HG02798 (cell line): ENCODE data around the gene RNF222.

Source experiments
- ATAC-seq: cut with Tn5 transposase; IDR thresholded peaks from one replicate; pipeline ENCODE4 v1.9.1; 2021; ENCODE audit warnings: mild to moderate bottlenecking; ENCODE audit not compliant: unreplicated experiment, poor library complexity

Gene RNF222, protein sequence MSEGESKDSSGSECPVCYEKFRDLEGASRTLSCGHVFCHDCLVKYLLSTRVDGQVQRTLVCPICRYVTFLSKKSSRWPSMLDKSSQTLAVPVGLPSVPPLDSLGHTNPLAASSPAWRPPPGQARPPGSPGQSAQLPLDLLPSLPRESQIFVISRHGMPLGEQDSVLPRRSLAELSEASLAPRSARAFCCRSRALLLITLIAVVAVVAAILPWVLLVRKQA

DNA sequence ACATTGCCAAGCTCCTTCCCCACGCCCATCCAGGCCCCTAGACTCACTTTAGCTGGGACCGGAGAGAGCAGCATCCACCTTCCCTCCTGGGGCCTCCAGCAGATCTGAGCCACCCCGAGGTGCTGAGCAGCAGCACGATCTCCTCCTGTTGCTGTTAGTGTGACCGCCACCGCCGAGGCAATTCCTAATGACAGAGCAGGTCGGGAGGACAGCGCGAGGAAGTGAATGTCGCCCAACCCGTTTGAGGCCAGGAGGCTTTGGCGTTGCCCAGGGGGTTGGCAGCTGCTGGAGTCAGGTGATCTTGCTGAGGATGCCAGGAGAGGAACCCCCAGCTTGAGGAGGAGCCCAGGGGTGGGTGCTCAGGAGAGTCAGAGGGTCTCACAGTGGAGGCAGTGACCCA is at the start of gene RNF222:
RNF222 (minus strand) TSS at position 192 of the 400 bp plus-strand sequence. CDS start 4,366 bp downstream, outside the sequence.
- no peak for ATAC-seq

DNA sequence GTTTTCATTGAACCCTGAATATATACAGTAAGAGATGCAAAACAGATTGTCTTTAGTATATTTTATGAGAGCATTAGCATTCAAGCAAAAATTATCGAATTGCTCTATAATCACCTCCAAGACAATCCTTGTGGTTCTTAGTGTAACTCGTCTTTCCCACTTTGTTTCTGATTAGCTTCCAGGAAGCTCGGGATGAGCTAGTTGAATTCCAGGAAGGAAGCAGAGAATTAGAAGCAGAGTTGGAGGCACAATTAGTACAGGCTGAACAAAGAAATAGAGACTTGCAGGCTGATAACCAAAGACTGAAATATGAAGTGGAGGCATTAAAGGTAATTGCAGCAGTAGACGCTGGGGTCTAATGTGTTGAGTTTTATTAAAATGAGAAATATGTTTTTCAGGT is 47.9 kb upstream of the RNF222 start:
- no peak for ATAC-seq

DNA sequence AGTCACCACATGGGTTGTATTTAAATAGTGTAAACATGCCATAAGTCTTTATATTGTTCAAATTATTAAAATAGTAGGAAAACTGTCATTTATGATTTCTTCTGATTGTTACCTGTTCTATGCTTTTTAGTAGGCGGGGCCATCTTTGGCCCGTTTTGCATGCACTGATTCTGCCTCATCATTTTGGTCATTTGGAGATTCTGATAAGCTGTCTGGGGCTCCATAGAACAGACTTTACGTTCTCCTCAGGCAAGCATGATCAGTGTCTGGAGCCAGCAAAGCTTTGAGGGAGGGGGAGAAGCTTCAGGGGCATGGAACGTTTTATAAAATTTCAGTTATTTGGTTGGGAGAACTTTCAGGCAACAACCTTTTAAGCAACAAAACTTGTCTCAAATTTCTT is 46.9 kb upstream of the RNF222 start:
- no peak for ATAC-seq

DNA sequence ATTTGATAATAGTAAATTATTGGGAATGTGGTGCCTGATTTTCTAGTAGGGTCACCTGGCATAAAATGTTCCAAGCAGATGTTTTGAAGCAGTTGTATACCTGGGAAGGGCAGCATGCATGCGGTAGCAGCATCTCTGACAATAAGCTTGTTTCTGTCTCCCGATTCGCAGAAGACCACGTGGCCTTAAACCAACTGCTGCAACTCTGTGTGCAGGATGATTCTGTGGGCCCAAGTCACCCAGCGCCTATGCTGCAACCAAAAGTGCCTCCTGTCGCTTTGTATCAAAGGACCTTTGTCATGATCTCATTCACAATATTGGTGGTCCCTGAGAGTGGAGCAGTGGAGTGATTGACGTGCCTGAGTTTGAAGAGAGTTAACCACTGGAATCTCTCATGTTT is 46.1 kb upstream of the RNF222 start:
- no peak for ATAC-seq

DNA sequence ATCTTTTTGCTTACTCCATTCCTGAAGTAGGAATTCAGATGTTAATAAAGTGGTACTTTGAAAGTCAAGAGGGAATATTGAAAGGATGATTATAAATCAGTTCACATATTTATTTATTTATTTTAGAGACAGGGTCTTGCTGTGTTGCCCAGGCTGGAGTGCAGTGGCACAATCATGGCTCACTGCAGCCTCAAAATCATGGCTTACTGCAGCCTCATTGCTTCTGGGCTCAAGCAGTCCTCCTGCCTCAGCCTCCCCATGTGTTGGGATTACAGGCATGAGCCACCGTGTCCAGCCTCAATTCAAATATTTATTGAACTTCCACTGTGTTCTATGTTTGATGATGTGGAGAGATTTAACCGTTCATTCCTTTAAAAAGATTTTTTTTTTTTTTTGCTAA is 44.7 kb upstream of the RNF222 start:
- no peak for ATAC-seq

DNA sequence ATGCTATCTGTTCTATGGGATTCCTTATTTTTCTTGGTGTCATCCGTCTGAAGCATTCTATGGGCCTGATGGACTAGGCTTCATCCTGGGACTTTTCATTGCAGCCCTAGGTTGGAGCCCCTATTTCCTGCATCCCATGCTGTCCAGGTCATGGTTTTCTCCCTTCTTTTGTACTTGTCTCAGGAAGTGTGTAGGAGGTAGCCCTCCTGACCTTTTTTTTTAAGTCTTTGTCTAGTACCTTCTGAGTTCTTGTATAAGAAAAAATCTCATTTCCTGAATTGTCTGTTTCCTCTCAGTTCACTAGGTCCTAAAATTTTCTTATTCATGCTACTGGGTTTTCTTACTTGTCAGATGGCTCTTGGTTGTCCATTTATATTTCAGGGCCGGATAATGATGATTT is 44.1 kb upstream of the RNF222 start:
- ATAC-seq: no peak

DNA sequence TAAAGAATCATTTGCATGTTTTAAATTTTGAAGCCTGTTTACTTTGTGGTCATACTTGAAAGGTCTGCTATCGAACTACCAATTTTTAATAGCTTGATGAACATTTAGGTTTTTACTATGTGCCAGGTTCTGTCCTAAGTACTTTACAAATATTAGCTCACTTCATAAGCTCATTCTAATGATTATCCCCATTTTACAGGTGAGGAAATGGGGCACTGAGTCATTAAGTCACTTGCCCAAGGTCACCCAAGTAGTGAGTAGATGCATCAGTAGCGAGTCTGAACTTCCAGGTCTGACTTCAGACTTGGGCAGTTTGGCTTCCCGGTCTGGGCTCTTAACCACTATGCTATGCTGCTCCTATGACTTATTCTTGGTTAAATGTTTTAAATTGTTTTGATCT is 42.1 kb upstream of the RNF222 start:
- ATAC-seq: no peak

DNA sequence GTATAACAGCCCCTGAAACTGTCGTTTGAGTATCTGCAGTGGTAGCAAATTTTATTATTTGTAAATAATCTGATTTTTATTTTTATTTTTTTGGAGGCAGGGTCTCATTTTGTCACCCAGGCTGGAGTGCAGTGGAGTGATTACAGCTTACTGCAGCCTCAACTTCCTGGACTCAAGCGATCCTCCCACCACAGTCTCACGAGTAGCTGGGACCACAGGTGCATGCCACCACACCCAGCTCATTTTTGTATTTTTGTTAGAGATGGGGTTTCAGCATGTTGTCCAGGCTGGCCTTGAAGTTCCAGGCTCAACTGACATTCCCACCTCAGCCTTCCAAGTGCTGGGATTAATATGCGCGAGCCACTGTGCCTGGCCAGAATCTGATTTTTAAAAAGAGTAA is 40.8 kb upstream of the RNF222 start:
- ATAC-seq: no peak

DNA sequence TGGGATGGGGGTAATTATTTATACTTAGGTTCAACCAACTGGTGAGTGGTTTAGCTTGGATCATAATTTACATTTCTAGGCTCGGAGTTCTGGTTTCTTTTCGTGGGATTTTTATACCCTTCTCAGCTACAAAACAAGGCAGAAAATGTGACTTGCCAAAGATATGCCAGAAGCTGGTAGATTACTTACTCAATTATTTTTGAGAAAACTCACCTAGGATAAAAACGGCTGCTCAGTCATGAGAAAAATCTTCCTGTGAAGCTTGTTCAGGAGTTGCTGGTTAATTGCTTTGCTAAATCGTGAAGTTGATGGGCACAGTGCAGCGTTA is 39.2 kb upstream of the RNF222 start:
- ATAC-seq: no peak

DNA sequence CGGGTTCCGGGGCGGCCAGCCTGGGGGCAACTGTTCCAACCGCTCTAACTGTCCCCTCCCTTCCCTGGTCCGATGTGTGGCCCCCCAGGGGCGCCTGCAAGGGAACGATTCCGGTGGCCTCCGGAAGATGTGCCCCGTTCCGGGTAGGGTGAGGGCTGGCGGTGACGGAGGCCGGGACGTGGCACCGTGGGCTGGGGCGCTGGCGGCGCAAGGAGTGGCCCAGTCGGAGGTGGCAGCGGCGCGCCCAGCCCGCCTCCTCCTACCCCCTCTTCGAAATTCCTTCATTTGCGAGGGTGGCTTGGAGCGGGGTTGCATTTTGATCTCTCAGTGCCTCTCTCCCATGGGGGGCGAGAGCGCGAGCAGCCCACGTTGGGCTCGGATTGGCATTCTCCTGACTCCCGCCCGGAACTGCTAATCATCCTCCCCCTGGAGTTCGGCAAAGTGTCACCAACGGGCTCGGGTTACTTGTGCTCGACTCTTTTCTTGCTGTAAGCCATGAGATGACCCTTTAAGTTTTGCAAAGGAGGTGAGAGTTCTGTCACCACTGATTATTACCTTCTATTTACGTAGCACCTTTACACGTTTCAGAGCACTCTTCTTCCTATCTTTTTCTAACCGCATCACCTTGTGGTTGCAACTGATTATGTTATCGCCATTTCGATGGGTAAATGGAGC is 38.7 kb upstream of the RNF222 start:
- peak; percentile 45 for ATAC-seq

DNA sequence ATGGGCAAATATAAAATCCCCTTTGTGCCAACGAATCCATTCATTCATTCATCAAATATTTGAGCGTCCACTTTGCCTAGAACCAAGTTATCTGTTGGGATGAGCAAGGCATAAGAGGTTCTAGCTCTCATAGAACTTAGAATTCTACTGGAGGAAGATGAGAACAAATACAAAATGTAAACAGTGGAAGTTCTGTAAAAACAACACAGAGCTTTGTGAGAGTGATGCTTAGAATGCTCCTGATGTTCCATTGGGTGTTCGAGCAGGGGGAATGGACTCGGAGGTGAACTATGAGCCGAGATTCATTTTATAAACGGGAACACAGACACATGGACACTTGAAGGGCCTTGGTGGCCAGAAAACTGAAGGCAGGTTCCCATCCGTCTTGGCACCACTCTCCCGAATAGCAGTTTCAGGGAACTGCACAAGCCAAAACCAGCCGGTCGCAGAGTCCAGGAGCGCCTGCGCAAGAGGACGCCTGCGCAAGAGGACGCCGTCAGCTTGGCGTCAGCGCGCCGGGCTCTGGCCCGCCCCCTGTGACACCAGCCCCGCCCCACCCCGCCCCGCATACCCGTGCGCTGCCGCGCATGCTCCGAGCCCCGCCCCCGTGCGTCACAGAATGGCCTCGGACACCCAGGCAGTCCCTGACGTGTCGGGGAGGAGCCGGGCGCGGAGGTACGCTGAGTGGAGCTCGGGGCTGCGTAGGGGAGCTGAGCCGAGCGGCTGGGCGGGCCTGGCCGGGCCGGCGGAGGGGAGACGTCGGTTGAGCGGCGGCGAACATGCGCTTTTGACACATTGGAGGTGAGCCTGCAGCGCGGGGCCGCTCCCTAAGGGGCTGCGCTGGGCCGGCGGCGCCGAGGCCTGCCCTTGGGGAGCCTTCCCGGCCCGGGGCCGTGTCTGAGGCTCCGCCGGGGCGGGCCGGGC is 37.9 kb upstream of the RNF222 start, which contains the start of gene NDEL1:
NDEL1 (plus strand) TSS at position 640 of the 924 bp plus-strand sequence. CDS start 8,388 bp downstream, outside the sequence.
- peak; percentile 96 for ATAC-seq

DNA sequence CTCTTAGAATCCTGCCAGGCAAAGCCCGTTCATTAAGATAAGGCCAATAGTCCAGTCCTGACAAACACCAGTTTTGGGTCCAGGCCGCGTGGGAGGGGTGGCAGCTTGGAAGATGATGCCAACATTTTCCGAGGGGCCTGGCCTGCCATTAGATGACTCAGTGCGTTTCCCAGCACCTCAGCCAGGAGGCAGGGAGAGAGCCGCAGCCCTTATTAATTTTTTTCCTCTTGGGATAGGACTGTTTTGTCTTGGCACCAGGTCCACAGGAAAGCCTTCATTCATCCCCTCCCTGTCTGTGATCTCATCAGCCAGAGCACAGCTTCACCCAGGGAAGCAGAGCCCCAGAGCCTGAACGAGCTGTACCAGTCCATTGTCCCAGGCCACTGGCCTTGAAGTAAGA is 33.3 kb upstream of the RNF222 start:
- no peak for ATAC-seq

DNA sequence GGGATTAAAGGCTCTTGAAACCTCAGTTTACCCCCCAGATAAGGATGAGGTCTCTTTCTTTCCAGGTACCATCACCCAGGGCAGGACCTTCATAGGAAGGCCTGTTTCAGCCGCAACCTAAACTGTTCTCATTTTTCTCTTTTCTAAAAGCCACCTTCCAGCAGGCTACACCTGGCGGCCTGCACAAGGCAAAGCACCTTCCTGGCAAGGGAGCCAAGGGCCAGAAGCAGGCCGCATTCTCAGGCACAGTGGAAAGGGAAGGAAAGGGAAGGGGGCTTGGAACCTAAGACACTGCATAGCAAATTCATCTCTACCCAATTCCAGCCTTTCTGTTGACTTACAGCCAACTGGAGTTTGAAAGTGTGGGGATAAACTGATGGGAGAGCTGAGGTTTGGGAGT is 29.2 kb upstream of the RNF222 start:
- ATAC-seq: no peak

DNA sequence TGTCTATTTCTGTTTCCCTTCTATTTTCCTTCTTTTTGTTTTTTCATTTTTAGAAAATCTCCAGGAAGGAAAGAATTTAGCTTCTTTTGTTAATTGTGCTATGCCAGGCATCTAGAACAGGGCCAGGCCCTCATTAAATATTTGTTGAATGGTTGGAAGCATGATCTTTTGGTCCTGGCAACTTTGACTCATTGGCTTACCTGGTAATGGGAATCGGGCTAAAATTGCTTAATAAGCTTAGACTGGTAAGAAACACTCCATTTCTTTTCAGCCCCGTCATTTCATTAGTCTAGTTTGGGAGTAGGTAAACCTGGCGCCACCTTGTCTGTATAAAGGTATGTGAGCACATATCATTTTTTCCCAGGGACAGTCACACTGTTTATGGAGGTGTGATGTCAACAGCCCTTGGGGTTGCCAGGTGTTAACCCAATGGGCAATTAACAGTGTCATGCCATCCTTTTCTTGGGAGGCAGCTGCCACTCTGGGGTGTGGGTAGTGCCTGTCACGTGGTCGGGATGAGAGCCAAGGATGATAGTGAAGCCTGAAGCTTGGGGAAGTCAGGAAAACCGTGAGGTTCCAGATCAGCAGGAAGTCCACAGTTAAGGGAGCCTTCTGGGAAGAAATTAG is 28.6 kb upstream of the RNF222 start:
- no peak for ATAC-seq

DNA sequence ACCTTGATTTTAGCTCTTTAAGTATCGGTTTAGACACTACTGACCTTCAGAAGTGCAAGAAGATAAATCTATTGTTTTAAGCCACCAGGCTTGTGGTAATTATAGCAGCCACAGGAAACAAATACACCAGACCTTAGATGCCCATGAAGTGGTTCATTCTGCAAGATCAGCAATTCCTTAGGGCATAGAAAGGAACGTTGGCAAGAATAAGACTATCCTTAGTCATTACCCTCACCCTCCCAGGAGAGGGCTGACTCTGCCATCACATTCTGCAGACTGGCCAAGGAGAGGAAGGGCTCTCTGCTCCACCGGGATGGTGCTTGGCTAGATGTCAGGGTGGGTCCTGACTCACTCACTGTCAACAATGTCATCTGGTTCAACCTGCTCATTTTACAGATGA is 23.9 kb upstream of the RNF222 start:
- ATAC-seq: no peak

DNA sequence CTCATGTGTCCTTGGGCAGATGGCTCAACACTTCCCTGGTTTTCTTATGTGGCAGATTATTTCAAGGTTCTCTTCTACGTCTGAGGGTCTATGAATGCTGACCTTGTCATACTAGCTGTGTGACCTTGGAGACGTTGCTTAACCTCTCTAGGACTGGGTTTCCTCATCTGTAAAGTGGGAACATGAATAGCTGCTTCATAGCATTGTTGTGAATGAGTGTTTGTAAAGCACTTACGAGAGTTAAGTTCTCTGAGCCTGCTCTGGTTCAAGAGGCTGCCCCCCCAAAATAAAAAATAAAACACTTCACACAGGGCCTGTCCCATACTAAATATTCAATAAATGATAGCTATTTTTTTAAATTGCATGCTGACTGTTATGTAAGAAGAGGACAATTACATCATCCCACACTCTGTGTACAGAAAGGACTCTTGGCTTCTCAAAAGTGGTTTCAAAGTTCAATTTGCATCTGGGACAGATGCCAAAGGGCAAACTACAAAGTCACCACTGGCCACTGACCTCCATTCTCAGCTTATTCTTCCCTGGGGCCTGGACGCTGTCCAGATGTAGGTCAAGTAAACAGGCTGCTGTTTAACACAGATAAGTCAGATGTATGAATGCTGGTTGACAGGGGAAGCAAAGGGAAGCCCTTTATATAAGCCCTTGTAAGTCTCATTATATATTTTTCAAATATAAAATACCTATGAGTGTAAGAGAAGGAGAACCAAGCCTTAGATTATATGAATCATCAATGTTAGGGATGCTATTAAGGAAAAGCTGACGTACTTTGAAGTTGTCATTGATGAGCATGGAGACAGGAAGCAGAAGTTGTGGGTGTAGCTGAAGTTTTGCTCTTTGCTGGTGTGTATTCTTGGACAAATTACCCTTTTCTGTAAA is 22.7 kb upstream of the RNF222 start:
- no peak for ATAC-seq

DNA sequence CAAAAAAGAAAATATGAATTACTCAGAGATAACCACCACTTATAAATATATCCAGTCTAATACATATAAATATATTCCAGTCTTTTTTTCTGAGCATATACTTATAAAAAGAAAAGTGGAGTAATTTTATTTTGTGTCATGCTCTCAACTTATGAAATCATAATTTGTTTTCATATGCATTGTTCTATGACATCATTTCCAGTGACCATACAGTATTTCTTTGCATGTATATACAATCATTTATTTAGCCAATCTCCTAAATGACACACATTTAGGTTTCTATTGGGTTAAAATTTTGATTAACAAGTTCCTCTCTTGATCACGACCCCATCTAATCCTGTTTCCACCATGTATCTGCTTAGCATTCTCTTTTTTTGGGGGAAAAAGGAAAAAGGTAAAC is 21.7 kb upstream of the RNF222 start:
- no peak for ATAC-seq

DNA sequence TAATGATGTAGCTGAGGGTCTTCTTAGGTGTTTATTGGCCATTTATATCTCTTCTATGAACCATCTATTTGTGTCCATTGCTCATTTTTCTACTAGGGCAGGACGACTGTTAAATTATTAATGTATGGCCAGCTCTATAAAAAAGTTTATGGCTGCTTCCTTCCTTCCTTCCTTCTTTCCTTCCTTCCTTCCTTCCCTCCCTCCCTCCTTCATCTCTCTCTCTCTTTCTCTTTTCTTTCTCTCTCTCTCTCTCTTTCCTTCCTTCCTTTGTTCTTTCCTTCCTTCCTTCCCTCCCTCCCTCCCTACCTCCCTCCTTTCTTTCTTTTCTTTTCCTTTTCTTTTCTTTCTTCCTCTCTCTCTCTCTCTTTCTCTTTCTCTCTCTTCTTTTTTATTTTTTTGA is 20.8 kb upstream of the RNF222 start:
- ATAC-seq: no peak

DNA sequence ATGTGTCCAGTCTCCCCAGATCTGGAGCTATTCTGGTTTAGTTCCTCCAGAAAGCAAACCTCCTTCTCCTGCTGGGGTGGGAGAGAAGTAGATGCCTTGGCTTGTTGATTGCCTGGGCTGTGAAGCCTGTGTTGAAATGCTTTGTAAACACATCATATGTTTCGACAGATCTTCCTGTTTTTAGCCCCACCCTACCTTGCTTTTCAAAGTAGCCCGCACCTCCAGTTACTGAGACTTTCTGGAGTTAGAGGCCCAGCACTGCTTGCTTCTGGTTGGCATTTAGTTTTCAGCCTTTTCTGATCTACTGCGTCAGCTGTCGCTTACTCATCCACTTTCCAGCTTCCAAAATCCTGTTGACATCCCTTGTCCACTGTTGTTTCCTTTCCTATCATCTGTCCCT is 20.2 kb upstream of the RNF222 start:
- ATAC-seq: no peak

DNA sequence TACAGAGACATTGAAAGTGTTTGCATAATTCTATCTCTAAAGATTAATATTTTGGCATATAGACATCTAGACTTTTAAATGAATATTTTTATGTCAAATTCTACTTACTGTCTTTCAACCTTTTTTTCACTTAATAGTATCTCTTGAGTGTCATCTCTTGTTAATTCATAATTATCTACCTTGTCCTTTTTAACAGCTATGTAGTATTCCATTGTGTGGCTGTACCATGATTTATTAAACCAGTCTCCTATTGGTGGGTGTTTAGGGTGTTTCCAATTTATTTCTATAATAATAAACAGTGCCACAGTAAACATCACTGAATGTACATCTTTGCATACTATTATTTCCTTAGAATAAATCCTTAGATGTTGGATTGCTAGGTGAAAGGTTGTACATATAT is 16.3 kb upstream of the RNF222 start:
- no peak for ATAC-seq
